NCI-H1436 treated with DMSO at 0.1 percent for 48 hours (cell line): ENCODE data around the gene CHCHD2.
"Not testable (repeated sequence)": the region's sequence is repeated elsewhere in the genome, so short reads cannot be mapped to it uniquely, and the experiment has no call there.

Source experiments
- DNase-seq: peaks from one replicate; lab custom pipeline; 2025; lab: John Stamatoyannopoulos, UW

The CHCHD2 gene

GRCh38 chr7:56083150-56083785, 23.0 kb downstream of the CHCHD2 start:
- no peak for DNase-seq

- no peak for DNase-seq
These were observed 24.5 kb downstream of the CHCHD2 start for GRCh38 chr7:56081626-56082340.

- not testable (repeated sequence) for DNase-seq
These were observed 25.4 kb downstream of the CHCHD2 start for GRCh38 chr7:56080726-56081435.

- no peak for DNase-seq
These were observed 26.7 kb downstream of the CHCHD2 start for GRCh38 chr7:56079450-56080185.

GRCh38 chr7:56078196-56078595, 28.1 kb downstream of the CHCHD2 start:
- DNase-seq: no peak

- DNase-seq: no peak
These were observed 28.6 kb downstream of the CHCHD2 start for GRCh38 chr7:56077681-56078080.

- no peak for DNase-seq
These were observed 31.9 kb downstream of the CHCHD2 start for GRCh38 chr7:56074371-56074791.

- not testable (repeated sequence) for DNase-seq
These were observed 39.9 kb downstream of the CHCHD2 start for GRCh38 chr7:56066376-56066775.

- no peak for DNase-seq
These were observed 42.2 kb downstream of the CHCHD2 start, which contains the start of gene SUMF2 for GRCh38 chr7:56063882-56064625. TSS of gene SUMF2 (plus strand) at chr7:56064286. CDS start at chr7:56064312, 26 bp downstream.

GRCh38 chr7:56063500-56063881, 42.8 kb downstream of the CHCHD2 start:
- no peak for DNase-seq

- no peak for DNase-seq
These were observed 43.9 kb downstream of the CHCHD2 start for GRCh38 chr7:56062382-56062781.

GRCh38 chr7:56053993-56054392, 52.3 kb downstream of the CHCHD2 start:
- DNase-seq: no peak

GRCh38 chr7:56053379-56053778, 52.9 kb downstream of the CHCHD2 start:
- DNase-seq: no peak
